ENCODE results near the gene CACUL1.

CACUL1 gene

GRCh38 chr10:118767297-118768040 lies 12.7 kb upstream of the CACUL1 start:
- H3K4me1 ChIP-seq (ENCODE audit: control insufficient read depth in 1 of 2, insufficient read depth in 1 of 2, low read depth in 1 of 2, low read length in 1 of 2) = no peaks in the 10 kb centered on the region

GRCh38 chr10:118764195-118764594 lies 9.4 kb upstream of the CACUL1 start:
- no peak for TF ChIP-seq CTCF (IDR thresholded peaks at IDR 0.05)
- Histone ChIP-seq H3K4me1 (ENCODE audit: control insufficient read depth in 1 of 2, insufficient read depth in 1 of 2, low read depth in 1 of 2, low read length in 1 of 2) (no peaks in the 10 kb centered on the region), H3K27me3 (peaks cover 33% of the 10 kb centered on the region), H3K4me3 (ENCODE audit: low read depth in 1 of 2, low read length in 1 of 2) (no peak overlapping the region), H3K36me3 (no peaks in the 10 kb centered on the region), H3K9me3 (no peaks in the 10 kb centered on the region), H3K27ac (no peak overlapping the region)

More at GRCh38 chr10:118767297-118768040, 12.7 kb upstream of the CACUL1 start:
- no peak overlapping the region for H3K4me3 ChIP-seq (ENCODE audit: low read depth in 1 of 2, low read length in 1 of 2)
- no peaks in the 10 kb centered on the region for H3K9me3 ChIP-seq
- peaks cover 13% of the 10 kb centered on the region for H3K27me3 ChIP-seq
- H3K27ac ChIP-seq = no peak overlapping the region
- no peaks in the 10 kb centered on the region for H3K36me3 ChIP-seq
- no peak for TF ChIP-seq CTCF (IDR thresholded peaks at IDR 0.05)

- Histone ChIP-seq H3K4me1 (ENCODE audit: control insufficient read depth in 1 of 2, insufficient read depth in 1 of 2, low read depth in 1 of 2, low read length in 1 of 2) (no peaks in the 10 kb centered on the region), H3K9me3 (no peaks in the 10 kb centered on the region), H3K36me3 (no peaks in the 10 kb centered on the region), H3K27ac (no peak overlapping the region), H3K27me3 (peaks cover 41% of the 10 kb centered on the region), H3K4me3 (ENCODE audit: low read depth in 1 of 2, low read length in 1 of 2) (no peak overlapping the region)
- no peak for TF ChIP-seq CTCF (IDR thresholded peaks at IDR 0.05)
Measured at GRCh38 chr10:118763202-118763988, 8.6 kb upstream of the CACUL1 start.

- no peak for TF ChIP-seq CTCF (IDR thresholded peaks at IDR 0.05)
Measured at GRCh38 chr10:118760265-118760664, 5.5 kb upstream of the CACUL1 start.

GRCh38 chr10:118758449-118758848 lies 3.7 kb upstream of the CACUL1 start:
- no peak for TF ChIP-seq CTCF (IDR thresholded peaks at IDR 0.05)
- no peak overlapping the region for H3K4me3 ChIP-seq (ENCODE audit: low read depth in 1 of 2, low read length in 1 of 2)
- H3K9me3 ChIP-seq = no peaks in the 10 kb centered on the region
- peaks cover 69% of the 10 kb centered on the region for H3K27me3 ChIP-seq
- peaks cover 7 to 15% of the 10 kb centered on the region in 2 experiments for H3K4me1 ChIP-seq (ENCODE audit: control insufficient read depth in 1 of 2, insufficient read depth in 1 of 2, low read depth in 1 of 2, low read length in 1 of 2)
- H3K36me3 ChIP-seq = no peaks in the 10 kb centered on the region
- no peak overlapping the region for H3K27ac ChIP-seq

More at GRCh38 chr10:118760265-118760664, 5.5 kb upstream of the CACUL1 start:
- Histone ChIP-seq H3K4me1 (ENCODE audit: control insufficient read depth in 1 of 2, insufficient read depth in 1 of 2, low read depth in 1 of 2, low read length in 1 of 2) (peaks cover 5 to 6% of the 10 kb centered on the region in 2 experiments), H3K36me3 (no peaks in the 10 kb centered on the region), H3K27me3 (peaks cover 72% of the 10 kb centered on the region), H3K27ac (no peak overlapping the region), H3K9me3 (no peaks in the 10 kb centered on the region), H3K4me3 (ENCODE audit: low read depth in 1 of 2, low read length in 1 of 2) (no peak overlapping the region)

Measured in neutrophil (primary cell).